NCI-H2029 treated with DMSO at 0.1 percent for 48 hours (cell line): ENCODE results near the gene APAF1.

Experiments
- DNase-seq: peaks from one replicate; lab custom pipeline; 2025; lab: John Stamatoyannopoulos, UW

The APAF1 gene

DNA sequence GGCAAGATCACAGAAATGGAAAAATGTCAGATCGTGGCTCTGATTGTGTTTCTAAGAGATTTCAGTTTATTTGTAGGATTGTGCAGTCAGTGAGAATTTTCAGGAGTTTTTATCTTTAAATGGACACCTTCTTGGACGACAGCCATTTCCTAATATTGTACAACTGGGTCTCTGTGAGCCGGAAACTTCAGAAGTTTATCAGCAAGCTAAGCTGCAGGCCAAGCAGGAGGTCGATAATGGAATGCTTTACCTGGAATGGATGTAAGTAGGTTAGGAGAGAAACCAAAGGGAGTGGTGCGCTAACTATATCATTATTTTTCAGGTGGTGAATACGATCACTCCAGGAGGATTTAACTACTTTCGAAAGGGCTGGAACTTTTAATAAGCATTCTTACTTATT is 26.4 kb downstream of the APAF1 start:
- no peak for DNase-seq

- no peak for DNase-seq
Observed at GRCh38 chr12:98674841-98675240, 29.8 kb downstream of the APAF1 start.

DNA sequence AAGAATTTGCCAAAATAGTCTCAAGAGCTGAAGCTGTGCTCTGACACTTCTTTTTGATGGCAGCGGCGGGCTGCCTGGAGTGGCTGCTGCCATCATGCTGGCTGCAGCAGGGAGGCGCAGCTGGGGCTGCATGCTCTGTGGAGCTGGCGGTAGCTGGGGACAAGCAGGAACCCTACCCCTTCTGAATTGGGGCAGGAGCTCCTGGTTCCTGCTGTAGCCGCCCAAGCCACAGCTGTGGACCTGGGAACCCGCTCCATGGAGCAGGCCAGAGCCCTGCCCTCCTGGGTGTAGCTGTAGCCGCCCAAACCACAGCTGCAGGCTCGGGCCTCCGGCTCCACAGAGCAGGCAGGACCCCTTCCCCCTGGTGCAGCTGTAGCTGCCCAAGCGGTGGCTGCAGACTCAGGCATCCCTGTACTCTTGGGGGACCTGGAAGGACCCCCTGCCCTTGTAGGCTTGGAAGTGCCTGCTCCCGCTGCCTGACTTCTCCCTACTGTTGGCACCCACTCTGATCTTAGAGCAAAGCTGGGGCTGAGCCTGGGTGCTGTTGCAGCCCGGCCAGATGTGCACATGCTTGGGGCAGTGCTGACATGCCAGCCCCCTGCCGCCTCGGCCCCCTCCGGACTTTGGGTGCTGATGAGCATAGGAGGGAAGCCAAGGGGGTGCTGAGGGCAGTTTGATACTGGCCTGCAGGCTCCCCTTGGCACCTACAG is 33.3 kb downstream of the APAF1 start:
- no peak for DNase-seq

DNA sequence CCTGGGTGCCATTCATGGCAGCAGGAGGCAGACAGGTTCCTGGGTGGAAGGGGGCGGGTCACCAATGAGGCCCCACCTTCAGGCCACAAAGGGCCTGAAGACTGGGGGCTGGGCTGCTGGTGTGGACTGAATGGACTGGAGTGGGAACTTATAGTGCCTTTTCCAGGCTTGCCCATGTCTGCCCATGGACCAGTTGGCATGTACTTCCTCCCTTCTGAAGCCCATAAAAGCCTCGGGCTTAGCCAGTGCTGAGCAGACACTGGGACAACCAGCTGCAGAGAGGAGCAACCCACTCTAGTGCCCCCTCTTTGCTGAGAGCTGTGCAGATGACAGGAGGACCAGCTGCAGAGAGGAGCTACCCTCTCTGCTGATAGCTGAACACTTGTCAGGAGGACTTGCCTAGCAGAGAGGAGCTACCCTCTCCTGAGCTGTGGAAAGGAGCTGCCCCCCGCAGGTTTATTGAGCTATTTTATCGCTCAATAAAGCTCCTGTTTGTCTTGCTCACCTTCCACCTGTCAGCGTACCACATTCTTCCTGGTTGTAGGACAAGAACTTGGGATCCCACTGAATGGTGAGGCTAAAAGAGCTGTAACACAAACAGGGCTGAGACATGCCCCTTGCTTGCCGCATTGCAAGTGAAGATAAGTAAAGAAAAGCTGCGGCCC is 34.0 kb downstream of the APAF1 start:
- no peak for DNase-seq

GRCh38 chr12:98679611-98680005 is 34.5 kb downstream of the APAF1 start:
- no peak for DNase-seq

- no peak for DNase-seq
Observed at GRCh38 chr12:98684199-98684598, 39.1 kb downstream of the APAF1 start.

- no peak for DNase-seq
Observed at GRCh38 chr12:98686603-98687002, 41.5 kb downstream of the APAF1 start.

DNA sequence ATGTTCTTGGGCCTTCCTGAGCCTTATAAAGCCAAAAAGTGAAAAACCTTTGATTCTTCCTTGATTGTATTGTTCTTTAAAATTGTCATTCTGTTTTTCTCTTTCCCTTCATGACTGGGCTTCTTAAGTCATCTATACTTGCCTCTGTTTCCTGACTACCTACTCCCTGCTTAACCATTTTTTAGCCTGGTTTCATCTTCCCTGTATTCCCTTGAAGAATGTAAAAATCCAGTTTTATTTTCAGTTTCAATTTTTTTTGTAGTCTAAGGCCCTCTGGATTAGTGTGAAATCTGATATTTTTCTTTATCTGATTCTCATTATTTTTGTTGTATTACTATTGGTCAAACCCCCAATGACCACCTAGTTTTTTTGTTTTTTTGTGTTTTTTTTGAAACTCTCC is 46.3 kb downstream of the APAF1 start:
- DNase-seq: no peak

DNA sequence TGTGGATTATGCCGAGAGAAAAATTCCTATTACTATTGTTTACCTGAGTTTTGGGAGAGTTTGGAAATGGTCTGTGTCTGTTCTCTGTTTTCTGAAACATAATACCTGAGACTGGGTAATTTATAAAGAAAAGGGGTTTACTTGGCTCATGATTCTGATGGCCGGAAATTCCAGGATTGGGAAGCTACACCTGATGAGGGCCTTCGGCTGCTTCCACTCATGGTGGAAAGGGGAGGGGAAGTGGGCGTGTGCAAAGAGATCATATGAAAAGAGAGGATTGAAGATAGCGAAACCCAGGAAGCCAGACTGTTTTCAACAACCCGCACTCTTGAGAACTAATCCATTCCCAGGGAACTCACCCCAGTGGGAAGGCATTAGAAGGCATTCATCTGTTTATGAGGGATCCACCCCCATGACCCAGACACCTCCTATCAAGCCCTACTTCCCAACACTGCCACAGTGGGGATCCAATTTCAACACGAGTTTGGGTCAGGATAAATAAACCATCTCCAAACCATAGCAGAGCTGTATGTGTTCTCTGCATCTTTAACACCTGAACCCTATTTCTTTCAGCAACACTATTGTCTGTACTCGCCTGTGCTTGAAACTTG is 51.1 kb downstream of the APAF1 start:
- DNase-seq: no peak

DNA sequence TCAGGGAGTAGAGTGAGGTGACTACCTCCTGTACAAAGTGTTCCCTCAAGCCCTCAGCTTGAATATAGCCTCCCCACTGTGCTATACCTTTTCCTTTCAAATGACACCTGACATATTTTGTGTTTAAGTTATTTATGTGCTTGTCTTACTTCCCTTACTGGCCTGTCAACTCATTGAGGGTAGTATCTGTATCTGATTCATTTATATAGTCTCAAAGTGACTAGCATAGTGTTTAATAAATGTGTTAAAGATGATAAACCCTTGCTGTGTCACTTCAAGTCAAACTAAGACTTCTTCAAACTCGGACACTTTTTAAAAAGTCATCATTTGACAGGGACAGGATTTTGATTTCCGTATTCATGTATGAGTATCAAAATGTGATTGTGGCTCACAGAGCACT is 52.1 kb downstream of the APAF1 start:
- no peak for DNase-seq

DNA sequence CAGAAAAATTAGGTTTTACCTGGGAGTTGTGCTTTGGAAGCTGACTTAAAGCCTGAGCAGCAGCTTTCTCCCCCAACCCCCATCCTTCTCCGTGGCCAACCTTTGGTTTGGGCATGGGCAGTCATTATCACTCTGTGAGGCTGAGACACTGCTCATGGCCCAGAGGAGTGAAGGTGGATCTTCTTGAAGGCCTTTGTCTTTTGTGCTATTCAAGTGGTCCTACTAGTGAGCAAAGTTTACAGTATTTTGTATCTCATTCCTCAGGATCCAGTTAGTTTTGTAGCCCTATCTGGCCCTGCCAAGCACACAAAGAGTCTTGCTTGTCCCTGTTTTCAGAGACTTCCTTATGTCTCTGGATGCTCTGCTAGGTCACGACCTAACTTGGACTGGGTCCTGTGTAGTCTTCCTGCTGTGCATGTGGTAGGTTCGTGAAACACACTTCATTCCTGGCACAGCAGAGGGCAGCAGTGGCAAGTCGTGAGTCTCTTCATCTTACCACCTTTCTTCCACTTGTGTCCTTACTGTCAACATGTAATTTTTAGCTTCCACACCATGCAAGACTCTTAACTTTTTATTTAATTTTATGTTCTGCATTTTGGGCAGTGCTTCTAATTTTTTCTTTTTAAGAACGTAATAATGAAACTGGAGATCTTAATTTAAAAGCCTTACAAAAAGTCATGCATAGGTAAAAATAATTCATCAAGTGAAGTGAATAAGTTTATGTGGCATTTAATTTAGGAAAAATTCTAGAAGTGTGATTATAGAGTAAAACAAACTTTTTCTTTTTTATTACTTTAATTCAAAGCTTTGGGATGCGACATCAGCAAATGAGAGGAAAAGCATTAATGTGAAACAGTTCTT is 53.7 kb downstream of the APAF1 start:
- DNase-seq: peak; percentile 40

- DNase-seq: no peak
Observed at GRCh38 chr12:98699586-98699985, 54.5 kb downstream of the APAF1 start.

- peak; percentile 62 for DNase-seq
Observed at GRCh38 chr12:98701166-98701565, 56.1 kb downstream of the APAF1 start.

- DNase-seq: no peak
Observed at GRCh38 chr12:98709022-98709421, 63.9 kb downstream of the APAF1 start.

- DNase-seq: no peak
Observed at GRCh38 chr12:98714426-98714825, 69.3 kb downstream of the APAF1 start.

DNA sequence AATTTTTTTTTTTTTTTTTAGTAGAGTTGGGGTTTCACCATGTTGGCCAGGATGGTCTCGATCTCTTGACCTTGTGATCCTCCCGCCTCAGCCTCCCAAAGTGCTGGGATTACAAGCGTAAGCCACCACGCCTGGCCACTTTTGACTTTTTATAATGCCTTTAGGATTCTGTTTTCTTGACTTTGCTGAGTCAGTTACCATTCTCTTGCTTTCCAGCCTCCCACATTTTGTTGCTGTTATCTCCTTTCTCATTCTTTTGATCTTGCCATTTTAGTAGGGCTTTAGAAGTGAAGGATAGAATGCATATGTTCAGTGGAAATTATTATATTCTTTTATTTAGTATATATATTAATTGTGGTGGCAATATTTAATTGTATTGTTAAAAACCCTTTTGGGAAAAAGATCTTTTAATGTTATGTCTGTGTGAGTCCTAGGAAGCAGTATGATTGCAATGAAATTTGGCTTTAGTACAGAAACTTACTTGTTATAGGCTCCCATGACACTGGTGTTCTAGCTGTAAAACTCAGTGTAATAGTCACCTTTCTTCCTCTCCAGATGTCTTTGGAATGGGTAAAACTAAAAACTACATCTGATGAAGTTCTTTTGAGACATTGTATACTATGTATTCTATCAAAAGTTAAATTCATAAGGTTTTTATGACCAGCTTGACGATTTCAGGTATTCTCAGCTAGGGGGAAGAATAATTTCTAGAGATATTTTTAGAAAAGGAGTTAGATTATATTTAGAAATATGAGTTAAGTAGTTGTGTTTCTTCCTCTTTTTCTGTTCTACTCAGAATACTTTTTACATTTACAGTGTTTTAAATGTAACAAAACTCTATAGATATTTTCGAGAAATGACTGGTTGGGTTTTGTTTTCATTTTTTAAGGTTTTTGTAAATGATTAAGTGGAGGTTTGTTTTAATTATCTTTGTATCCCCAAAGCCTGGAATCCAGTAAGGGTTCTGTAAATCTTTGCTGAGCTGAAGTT is 74.7 kb downstream of the APAF1 start:
- DNase-seq: no peak

GRCh38 chr12:98721204-98721702 is 76.2 kb downstream of the APAF1 start:
- no peak for DNase-seq

GRCh38 chr12:98724384-98725155 is 79.5 kb downstream of the APAF1 start:
- DNase-seq: no peak

DNA sequence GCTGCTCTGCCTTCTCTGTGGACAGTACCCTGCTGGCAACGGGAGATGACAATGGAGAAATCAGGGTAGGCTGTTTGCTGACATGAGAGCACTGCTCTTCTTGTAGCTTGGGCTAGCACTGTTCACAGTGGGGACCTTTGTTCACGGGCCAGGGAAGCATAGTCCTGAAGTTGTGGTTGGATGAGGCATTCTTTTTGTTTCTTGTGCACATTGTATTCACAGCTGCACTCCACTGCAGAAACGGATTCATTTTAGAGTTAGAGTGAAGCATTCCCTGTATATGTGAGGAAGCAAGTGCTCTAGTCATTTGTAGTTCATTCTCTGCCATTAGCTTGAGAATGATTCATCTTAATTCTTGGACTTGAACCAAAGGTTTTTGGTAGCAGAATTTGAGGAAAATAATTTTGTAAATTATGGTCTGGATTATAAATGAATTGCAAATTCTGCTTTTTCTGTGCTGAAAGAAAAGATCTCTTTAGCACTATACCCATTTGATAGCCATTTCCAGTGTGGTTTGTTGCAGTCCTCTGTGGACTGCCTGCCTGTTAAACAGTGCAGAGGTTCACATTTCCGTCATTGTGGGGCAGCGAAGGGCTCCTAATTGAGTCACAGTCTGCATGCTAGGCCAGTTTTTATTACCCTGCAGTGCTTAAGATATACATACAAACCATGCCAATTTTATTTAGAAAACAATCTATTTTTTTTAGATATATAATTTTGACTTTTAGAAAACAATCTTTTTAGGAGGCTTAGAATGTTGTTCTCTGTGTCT is 80.6 kb downstream of the APAF1 start:
- no peak for DNase-seq
